Endothelial cell of umbilical vein (primary cell): ENCODE data around the gene C16orf78. TPM values are rescaled to one million over a fixed set of nuclear protein-coding genes. Genes with fewer than 3 reads are reported as not detected.

Experiments
- BruUV-seq: library from RNA; stranded (reverse); fragments of 400-500 nt; replicated peaks from 2 replicates; lab custom pipeline; 2021; lab: Mats Ljungman, UMichigan
- CTCF ChIA-PET: fragments of 300-600, 350-600 bp; sonication (Branson Sonifier 250); formaldehyde crosslinking; loops from one replicate; lab custom pipeline; 2021; ENCODE audit warnings: antibody characterized with exemption, inconsistent platforms; lab: Charles Lee
- POLR2A ChIA-PET: fragments of 300-600, 350-600 bp; sonication (Branson Sonifier 250); formaldehyde crosslinking; loops from one replicate; lab custom pipeline; 2021; ENCODE audit warnings: antibody characterized with exemption, inconsistent platforms; lab: Charles Lee
- DNase-seq: peaks from one replicate; pipeline ENCODE4 v3.0.0-alpha.2; 2011; ENCODE audit warnings: low read depth, low spot score
- FAIRE-seq: peaks from 2 replicates; lab custom pipeline; 2011; peaks lifted over from hg19 to GRCh38; lab: Jason Lieb, UNC
- H2AFZ ChIP-seq: 2 replicates; pipeline ENCODE4 v1.6.0; 2012; ENCODE audit warnings: low read depth, low read length, control low read depth, inconsistent platforms
- H3K27ac ChIP-seq: 2 replicates; pipeline ENCODE4 v1.5.1; 2011; ENCODE audit warnings: low read depth, mild to moderate bottlenecking, control low read depth, low read length, moderate library complexity; ENCODE audit not compliant: insufficient read depth
- H3K27me3 ChIP-seq, 2 experiments: 2 replicates each; pipeline versions ENCODE4 v1.6.0 to v1.6.1; 2011; ENCODE audit warnings: low read length in 2 of 2, mixed read lengths in 1 of 2; ENCODE audit not compliant: control insufficient read depth in 2 of 2, insufficient read depth in 2 of 2
- H3K36me3 ChIP-seq, 2 experiments: 2 replicates in 1 of 2; 3 replicates in 1 of 2; pipeline ENCODE4 v1.5.1; 2011; ENCODE audit warnings: low read length in 2 of 2, mild to moderate bottlenecking in 1 of 2, moderate library complexity in 1 of 2; ENCODE audit not compliant: control insufficient read depth in 2 of 2, insufficient read depth in 2 of 2; ENCODE audit errors: extremely low read depth in 1 of 2
- H3K4me1 ChIP-seq: 3 replicates; pipeline ENCODE4 v1.5.1; 2011; ENCODE audit warnings: mild to moderate bottlenecking, low read length; ENCODE audit not compliant: control insufficient read depth, insufficient read depth; ENCODE audit errors: extremely low read depth
- H3K4me2 ChIP-seq: 2 replicates; pipeline ENCODE4 v1.6.1; 2011; ENCODE audit warnings: low read length, control low read depth, mixed read lengths; ENCODE audit not compliant: insufficient read depth
- H3K4me3 ChIP-seq, 3 experiments: fragments of 200-600 bp in 1 of 3; sonication (generic), shearing (Covaris generic) in 1 of 3; replicated peaks in 1 of 3; 2 replicates each; pipeline ENCODE4 v1.5.1; 2011 to 2016; ENCODE audit warnings: control low read depth in 3 of 3, low read length in 3 of 3, mild to moderate bottlenecking in 2 of 3, inconsistent platforms in 1 of 3, low read depth in 1 of 3, moderate library complexity in 1 of 3; ENCODE audit not compliant: insufficient read depth in 1 of 3
- H3K79me2 ChIP-seq: 2 replicates; pipeline ENCODE4 v1.6.0; 2012; ENCODE audit warnings: low read length, inconsistent platforms; ENCODE audit not compliant: control insufficient read depth, insufficient read depth
- H3K9ac ChIP-seq: replicated peaks from 2 replicates; pipeline ENCODE3; 2011; ENCODE audit warnings: low read length, control low read depth; ENCODE audit not compliant: insufficient read depth; ENCODE audit errors: extremely low read depth
- H3K9me1 ChIP-seq: replicated peaks from 3 replicates; pipeline ENCODE4 v1.6.0; 2011; ENCODE audit warnings: mild to moderate bottlenecking, low read length; ENCODE audit not compliant: control insufficient read depth, insufficient read depth; ENCODE audit errors: extremely low read depth
- H3K9me3 ChIP-seq: replicated peaks from 2 replicates; pipeline ENCODE4 v1.5.1; 2012; ENCODE audit warnings: low read length, inconsistent platforms; ENCODE audit not compliant: control insufficient read depth, insufficient read depth
- H4K20me1 ChIP-seq: replicated peaks from 2 replicates; pipeline ENCODE3; 2011; ENCODE audit warnings: mild to moderate bottlenecking, low read length; ENCODE audit not compliant: control insufficient read depth, insufficient read depth; ENCODE audit errors: extremely low read depth
- EZH2 ChIP-seq: IDR thresholded peaks from 2 replicates; pipeline ENCODE4 v1.6.1; 2012; ENCODE audit warnings: borderline replicate concordance, low read depth, mild to moderate bottlenecking, moderate library complexity, low read length, inconsistent platforms; ENCODE audit not compliant: severe bottlenecking
- FOS ChIP-seq: IDR thresholded peaks from 2 replicates; pipeline ENCODE4 v1.6.1; 2011; ENCODE audit warnings: mild to moderate bottlenecking, low read length, moderate library complexity, borderline replicate concordance; ENCODE audit not compliant: insufficient read depth
- GATA2 ChIP-seq: IDR thresholded peaks from 2 replicates; pipeline ENCODE4 v1.7.0; 2011; ENCODE audit warnings: low read depth, mild to moderate bottlenecking, moderate library complexity, mixed read lengths, low read length; ENCODE audit not compliant: insufficient read length, insufficient read depth
- JUN ChIP-seq: IDR thresholded peaks from 2 replicates; pipeline ENCODE4 v1.6.1; 2011; ENCODE audit warnings: borderline replicate concordance, low read depth; ENCODE audit not compliant: insufficient read length, insufficient read depth
- MYC ChIP-seq: IDR thresholded peaks from one replicate; pipeline ENCODE4 v1.6.1; 2011; ENCODE audit warnings: mild to moderate bottlenecking, low read depth, low read length
- POLR2A ChIP-seq: IDR thresholded peaks from 2 replicates; pipeline ENCODE4 v1.6.1; 2012; ENCODE audit warnings: low read depth, mild to moderate bottlenecking, control low read depth, low read length
- POLR2AphosphoS5 ChIP-seq: IDR thresholded peaks from 2 replicates; pipeline ENCODE4 v1.6.1; 2012; ENCODE audit warnings: low read depth, mild to moderate bottlenecking, control low read depth, low read length, moderate library complexity; ENCODE audit not compliant: insufficient read depth
- dilution Hi-C: fragments of 300-500 bp; cut with MboI; formaldehyde crosslinking; loops from one replicate; pipeline ENCODE4 v1.15.0; 2019; ENCODE audit warnings: low sequenced_read_pairs; ENCODE audit not compliant: extremely low pct_ligation_motif_present
- intact Hi-C: fragments of 100-400 bp; cut with micrococcal nuclease; formaldehyde crosslinking; loops from one replicate; pipeline ENCODE4 v1.10.0; 2022
- polyA plus RNA-seq, 4 experiments: library from polyadenylated mRNA; depleted of rRNA in 3 of 4; stranded (reverse) in 3 of 4; unstranded in 1 of 4; fragments of >200 nt; gene quantifications; 2 replicates each; pipeline versions ENCODE4 v1.2.1 to v1.2.3, GENCODE V29; 2011 to 2012; ENCODE audit warnings: missing spikeins in 1 of 4
- total RNA-seq: library from RNA; stranded (reverse); gene quantifications from 2 replicates; pipeline ENCODE4 v1.2.3, GENCODE V29; 2021
- TF ChIP-seq, protein P1 (sequence below): IDR thresholded peaks from 2 replicates; pipeline ENCODE4 v1.6.1; 2011; ENCODE audit not compliant: insufficient read depth, insufficient read length
- TF ChIP-seq, protein P2 (sequence below), 2 donors: IDR thresholded peaks; 1 replicate in 1 of 2; 2 replicates in 1 of 2; pipeline ENCODE4 v1.5.1; 2011; ENCODE audit warnings: low read length in 2 of 2, mild to moderate bottlenecking in 2 of 2, moderate library complexity in 2 of 2, control low read depth in 1 of 2, inconsistent platforms in 1 of 2, low read depth in 1 of 2; ENCODE audit not compliant: insufficient read depth in 1 of 2; ENCODE audit errors: extremely low read depth in 1 of 2

The C16orf78 gene
- total and polyA plus RNA-seq, 2 donors (not counting 3 experiments of a cell fraction or from before 2014, with no cell fraction given), result not detected

DNA sequence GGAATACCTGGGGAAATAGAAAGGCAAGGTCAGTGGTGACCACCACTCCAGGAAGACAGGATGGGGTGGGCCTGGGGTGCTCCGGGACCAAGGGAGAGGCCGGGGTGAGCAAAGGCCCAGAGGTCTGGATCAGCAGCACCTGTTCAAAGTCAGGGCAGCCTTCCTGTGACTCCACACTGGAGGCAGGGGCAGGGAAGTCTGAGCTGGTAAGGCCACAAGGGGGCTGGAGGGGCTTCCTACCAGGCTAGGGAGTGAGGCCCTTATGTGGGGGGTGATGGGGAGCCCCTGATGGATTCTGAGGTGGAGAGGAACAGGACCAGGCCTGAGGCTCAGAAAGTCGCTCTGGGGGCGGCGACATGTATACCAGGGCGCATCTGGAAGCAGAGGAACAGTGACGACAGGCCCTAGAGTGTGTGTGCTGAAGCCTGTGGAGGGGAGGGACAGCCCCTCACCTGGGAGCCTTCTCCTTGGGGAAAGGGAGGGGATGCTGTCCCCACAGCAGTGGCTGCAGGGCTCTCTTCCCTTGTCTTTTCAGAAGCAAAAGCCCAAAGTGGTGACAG lies 3.7 kb downstream of the C16orf78 start:
- no peaks in the 10 kb centered on the region for H3K9me1 ChIP-seq
- H3K4me3 ChIP-seq, result no peak overlapping the region
- no peak overlapping the region for H3K9ac ChIP-seq
- FAIRE-seq (no peak), DNase-seq (no peak)
- H3K4me1 ChIP-seq, result no peaks in the 10 kb centered on the region
- H3K36me3 ChIP-seq, result no peaks in the 10 kb centered on the region
- no peaks in the 10 kb centered on the region for H4K20me1 ChIP-seq
- ChIA-PET CTCF (no interaction called here), POLR2A (no interaction called here)
- intact Hi-C loops (no loop called here), dilution Hi-C loops (no loop called here)
- no peaks in the 10 kb centered on the region for H3K9me3 ChIP-seq
- no peak for TF ChIP-seq GATA2
- no peak for TF ChIP-seq EZH2
- TF ChIP-seq, protein P1, sequence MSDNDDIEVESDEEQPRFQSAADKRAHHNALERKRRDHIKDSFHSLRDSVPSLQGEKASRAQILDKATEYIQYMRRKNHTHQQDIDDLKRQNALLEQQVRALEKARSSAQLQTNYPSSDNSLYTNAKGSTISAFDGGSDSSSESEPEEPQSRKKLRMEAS, result no peak
- TF ChIP-seq POLR2AphosphoS5, result no peak
- TF ChIP-seq MYC, result no peak
- TF ChIP-seq POLR2A, result no peak
- no peak for TF ChIP-seq FOS
- H3K27me3 ChIP-seq, result no peaks in the 10 kb centered on the region
- BruUV-seq, result no TSS peak
- no peak overlapping the region for H3K27ac ChIP-seq
- no peak overlapping the region for H2AFZ ChIP-seq
- no peak overlapping the region for H3K4me2 ChIP-seq
- H3K79me2 ChIP-seq, result no peaks in the 10 kb centered on the region

DNA sequence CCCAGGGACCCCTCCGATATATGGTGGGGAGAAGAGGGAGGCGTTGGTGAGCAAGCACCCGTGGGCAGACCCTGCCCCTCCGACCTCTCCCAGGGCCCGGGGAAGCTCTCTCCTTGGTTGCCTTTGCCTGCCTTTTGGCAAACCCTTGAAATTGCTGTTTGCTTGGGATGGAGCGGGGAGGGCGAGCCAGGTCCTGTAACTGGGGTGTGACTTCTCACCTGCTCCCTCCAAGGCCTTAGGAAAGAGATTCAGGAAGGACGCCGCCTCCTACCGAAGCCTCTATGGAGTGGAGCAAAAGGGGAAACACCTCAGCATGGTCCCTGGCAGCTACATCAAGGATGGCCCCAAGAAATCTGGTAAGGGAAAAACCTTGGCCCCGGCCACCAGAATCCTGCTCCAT lies 4.6 kb downstream of the C16orf78 start:
- dilution Hi-C loops (no loop called here), intact Hi-C loops (no loop called here)
- Histone ChIP-seq H3K36me3 (no peaks in the 10 kb centered on the region), H3K4me1 (no peaks in the 10 kb centered on the region), H3K79me2 (no peaks in the 10 kb centered on the region), H3K4me2 (no peak overlapping the region), H3K9ac (no peak overlapping the region), H3K4me3 (no peak overlapping the region), H3K27me3 (no peaks in the 10 kb centered on the region), H3K9me3 (no peaks in the 10 kb centered on the region), H3K27ac (no peak overlapping the region), H4K20me1 (no peaks in the 10 kb centered on the region), H3K9me1 (no peaks in the 10 kb centered on the region), H2AFZ (no peak overlapping the region)
- DNase-seq (no peak), FAIRE-seq (no peak)
- no TSS peak for BruUV-seq
- POLR2A ChIA-PET, result no interaction called here
- TF ChIP-seq MYC (no peak), FOS (no peak), EZH2 (no peak), GATA2 (no peak), JUN (no peak), POLR2AphosphoS5 (no peak), POLR2A (no peak)
- TF ChIP-seq, protein P1, result no peak
- TF ChIP-seq, protein P2, sequence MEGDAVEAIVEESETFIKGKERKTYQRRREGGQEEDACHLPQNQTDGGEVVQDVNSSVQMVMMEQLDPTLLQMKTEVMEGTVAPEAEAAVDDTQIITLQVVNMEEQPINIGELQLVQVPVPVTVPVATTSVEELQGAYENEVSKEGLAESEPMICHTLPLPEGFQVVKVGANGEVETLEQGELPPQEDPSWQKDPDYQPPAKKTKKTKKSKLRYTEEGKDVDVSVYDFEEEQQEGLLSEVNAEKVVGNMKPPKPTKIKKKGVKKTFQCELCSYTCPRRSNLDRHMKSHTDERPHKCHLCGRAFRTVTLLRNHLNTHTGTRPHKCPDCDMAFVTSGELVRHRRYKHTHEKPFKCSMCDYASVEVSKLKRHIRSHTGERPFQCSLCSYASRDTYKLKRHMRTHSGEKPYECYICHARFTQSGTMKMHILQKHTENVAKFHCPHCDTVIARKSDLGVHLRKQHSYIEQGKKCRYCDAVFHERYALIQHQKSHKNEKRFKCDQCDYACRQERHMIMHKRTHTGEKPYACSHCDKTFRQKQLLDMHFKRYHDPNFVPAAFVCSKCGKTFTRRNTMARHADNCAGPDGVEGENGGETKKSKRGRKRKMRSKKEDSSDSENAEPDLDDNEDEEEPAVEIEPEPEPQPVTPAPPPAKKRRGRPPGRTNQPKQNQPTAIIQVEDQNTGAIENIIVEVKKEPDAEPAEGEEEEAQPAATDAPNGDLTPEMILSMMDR (IDR thresholded peaks at IDR 0.05; ENCODE audit: extremely low read depth in 1 of 2, insufficient read depth in 1 of 2, low read depth in 1 of 2, low read length in 2 of 2), result no peak
- CTCF ChIA-PET, result no interaction called here
